Measurements from ENCODE around the gene FANCG. TPM values are rescaled to one million over a fixed set of nuclear protein-coding genes. Genes with fewer than 3 reads are reported as not detected.

FANCG gene
- total and polyA plus RNA-seq, 4 donors = 7.2 to 20.6 (median 15.3) TPM

- no peaks in the 10 kb centered on the region for H3K9me3 ChIP-seq (ENCODE audit: control insufficient read depth in 4 of 4, insufficient read depth in 3 of 4, low read length in 3 of 4)
- DNase-seq (no peak), ATAC-seq (ENCODE audit: insufficient read depth, low FRiP score) (no peak)
- H3K27me3 ChIP-seq (ENCODE audit: control insufficient read depth in 3 of 3, insufficient read depth in 3 of 3, low read length in 2 of 3) = no peaks in the 10 kb centered on the region
- peaks cover 8 to 28% (median 18%) of the 10 kb centered on the region in 5 donors for H3K4me1 ChIP-seq (ENCODE audit: control insufficient read depth in 5 of 5, insufficient read depth in 5 of 5, low read length in 5 of 5)
- peak overlapping the region in 1 of 2 donors; percentile 6 for H3K27ac ChIP-seq (ENCODE audit: low read depth in 1 of 2, low read length in 1 of 2)
- WGBS, 2 donors = 35 to 50% methylated on average over 8 of the region's 8 CpGs
- H3K36me3 ChIP-seq (ENCODE audit: control insufficient read depth in 4 of 4, insufficient read depth in 4 of 4, low read length in 4 of 4) = peaks cover 10 to 34% (median 18%) of the 10 kb centered on the region in 4 donors
- no peak overlapping the region for H3K9ac ChIP-seq (ENCODE audit: insufficient read depth in 1 of 2, low read length in 2 of 2)
- no peak overlapping the region for H3K4me3 ChIP-seq
- TF ChIP-seq CTCF (IDR thresholded peaks at IDR 0.05; ENCODE audit: control extremely low read depth, extremely low read depth) = no peak
Measured at GRCh38 chr9:35108946-35109575, 29.3 kb upstream of the FANCG start.

- DNase-seq (no peak), ATAC-seq (ENCODE audit: insufficient read depth, low FRiP score) (no peak)
- Histone ChIP-seq H3K4me3 (no peak overlapping the region), H3K27me3 (ENCODE audit: control insufficient read depth in 3 of 3, insufficient read depth in 3 of 3, low read length in 2 of 3) (no peaks in the 10 kb centered on the region), H3K4me1 (ENCODE audit: control insufficient read depth in 5 of 5, insufficient read depth in 5 of 5, low read length in 5 of 5) (peaks cover 6 to 29% (median 14%) of the 10 kb centered on the region in 5 donors), H3K9me3 (ENCODE audit: control insufficient read depth in 4 of 4, insufficient read depth in 3 of 4, low read length in 3 of 4) (no peaks in the 10 kb centered on the region), H3K36me3 (ENCODE audit: control insufficient read depth in 4 of 4, insufficient read depth in 4 of 4, low read length in 4 of 4) (peaks cover 10 to 34% (median 18%) of the 10 kb centered on the region in 4 donors), H3K9ac (ENCODE audit: insufficient read depth in 1 of 2, low read length in 2 of 2) (no peak overlapping the region), H3K27ac (ENCODE audit: low read depth in 1 of 2, low read length in 1 of 2) (no peak overlapping the region)
- 90 to 93% methylated on average over 6 of the region's 6 CpGs for WGBS, 2 donors
- no peak for TF ChIP-seq CTCF (IDR thresholded peaks at IDR 0.05; ENCODE audit: control extremely low read depth, extremely low read depth)
Measured at GRCh38 chr9:35108461-35108860, 28.7 kb upstream of the FANCG start.

DNA sequence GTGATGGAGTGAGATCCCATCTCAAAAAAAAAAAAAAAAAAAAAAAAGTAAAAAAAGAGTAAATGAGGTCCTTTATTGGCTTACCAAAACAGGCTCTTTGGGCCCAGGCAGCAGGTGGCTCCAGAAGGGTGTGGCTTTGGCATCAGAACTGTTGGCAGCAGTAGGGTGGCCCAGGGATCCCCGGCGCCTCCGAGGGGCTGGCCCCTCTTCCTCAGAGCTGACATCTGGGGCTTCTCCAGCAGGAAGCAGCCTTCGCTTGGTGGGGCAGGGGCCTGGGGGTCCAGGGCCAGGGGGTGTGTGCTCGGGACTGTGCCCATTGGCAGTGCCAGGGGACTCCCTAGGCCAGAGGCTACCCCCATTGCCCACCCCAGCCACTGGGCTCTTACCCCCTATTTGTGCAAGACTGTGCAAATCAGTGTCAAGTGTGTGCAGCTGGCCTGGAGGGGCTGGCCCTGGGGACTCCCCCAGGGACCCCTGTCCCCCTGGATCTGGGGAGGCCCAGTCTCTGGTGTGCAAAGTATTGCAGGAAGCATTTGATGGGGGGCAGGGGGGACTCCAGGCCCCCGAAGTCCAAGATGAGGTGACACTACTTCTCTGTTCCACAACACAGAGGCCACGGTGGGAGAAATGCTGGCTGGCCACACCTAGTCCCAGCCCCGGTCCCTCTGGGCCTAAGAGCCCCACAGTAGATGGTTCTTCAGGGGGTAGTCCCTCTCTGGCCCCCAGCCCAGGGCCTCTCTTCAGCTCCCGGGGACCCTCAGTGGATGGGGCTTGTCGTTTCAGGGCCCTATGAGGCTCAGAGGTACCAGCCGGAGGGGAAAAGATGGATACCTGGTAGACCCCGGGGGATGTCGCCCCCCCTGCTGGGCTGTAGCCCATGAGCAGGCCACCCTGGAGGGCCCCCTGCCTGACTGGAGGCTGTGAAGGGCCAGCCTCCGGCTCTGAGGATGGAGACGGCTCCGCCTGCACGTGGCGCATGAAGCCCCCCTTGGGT, 27.9 kb upstream of the FANCG start:
- DNase-seq = no peak

More for the DNA sequence above, 27.9 kb upstream of the FANCG start:
- no peak overlapping the region for H3K4me3 ChIP-seq
- ATAC-seq (ENCODE audit: insufficient read depth, low FRiP score) = no peak
- H3K36me3 ChIP-seq (ENCODE audit: control insufficient read depth in 4 of 4, insufficient read depth in 4 of 4, low read length in 4 of 4) = peaks cover 13 to 34% (median 18%) of the 10 kb centered on the region in 4 donors
- no peak for TF ChIP-seq CTCF (IDR thresholded peaks at IDR 0.05; ENCODE audit: control extremely low read depth, extremely low read depth)
- WGBS, 2 donors = 85 to 86% methylated on average over 18 of the region's 18 CpGs
- peaks cover 6 to 32% (median 17%) of the 10 kb centered on the region in 5 donors for H3K4me1 ChIP-seq (ENCODE audit: control insufficient read depth in 5 of 5, insufficient read depth in 5 of 5, low read length in 5 of 5)
- no peak overlapping the region for H3K9ac ChIP-seq (ENCODE audit: insufficient read depth in 1 of 2, low read length in 2 of 2)
- no peaks in the 10 kb centered on the region for H3K9me3 ChIP-seq (ENCODE audit: control insufficient read depth in 4 of 4, insufficient read depth in 3 of 4, low read length in 3 of 4)
- H3K27me3 ChIP-seq (ENCODE audit: control insufficient read depth in 3 of 3, insufficient read depth in 3 of 3, low read length in 2 of 3) = no peaks in the 10 kb centered on the region
- no peak overlapping the region for H3K27ac ChIP-seq (ENCODE audit: low read depth in 1 of 2, low read length in 1 of 2)

Data from lung (tissue), 12 donors.